A673 (cell line): ENCODE measurements around the gene CDHR3. TPM values are rescaled to one million over a fixed set of nuclear protein-coding genes. Genes with fewer than 3 reads are reported as not detected.

Source experiments
- BruUV-seq: library from RNA; stranded (reverse); fragments of 400-500 nt; replicated peaks from 2 replicates; lab custom pipeline; 2021; lab: Mats Ljungman, UMichigan
- CTCF ChIA-PET: fragments of 300-600 bp; sonication (Branson Sonifier 250); formaldehyde crosslinking; loops from one replicate; lab custom pipeline; 2022; ENCODE audit warnings: antibody characterized with exemption; lab: Charles Lee
- POLR2A ChIA-PET: fragments of 300-600 bp; sonication (Branson Sonifier 250); formaldehyde crosslinking; loops from one replicate; lab custom pipeline; 2022; ENCODE audit warnings: antibody characterized with exemption; ENCODE audit not compliant: low non-redundant PET; lab: Charles Lee
- DNase-seq: peaks from one replicate; pipeline ENCODE4 v3.0.0-alpha.2; 2015; ENCODE audit warnings: low spot score
- H3K27ac ChIP-seq: fragments of 200-600 bp; sonication (generic); 2 replicates; pipeline ENCODE4 v1.5.1; 2016; ENCODE audit warnings: mixed run types, low read depth, mild to moderate bottlenecking, mixed read lengths, antibody characterized with exemption, low read length; ENCODE audit not compliant: poor library complexity, severe bottlenecking
- H3K27me3 ChIP-seq: fragments of 200-600 bp; sonication (generic); replicated peaks from 2 replicates; pipeline ENCODE4 v1.6.1; 2017; ENCODE audit warnings: mixed run types, low read depth, mild to moderate bottlenecking, mixed read lengths, antibody characterized with exemption, low read length; ENCODE audit not compliant: insufficient read depth, poor library complexity
- H3K36me3 ChIP-seq: fragments of 200-600 bp; sonication (generic); 2 replicates; pipeline ENCODE4 v1.6.1; 2016; ENCODE audit warnings: mixed run types, mild to moderate bottlenecking, mixed read lengths, antibody characterized with exemption, low read length; ENCODE audit not compliant: insufficient read depth, poor library complexity, severe bottlenecking
- H3K4me1 ChIP-seq: fragments of 200-600 bp; sonication (generic); 2 replicates; pipeline ENCODE4 v1.6.1; 2017; ENCODE audit warnings: mixed run types, mild to moderate bottlenecking, mixed read lengths, antibody characterized with exemption, low read length; ENCODE audit not compliant: insufficient read depth, poor library complexity, severe bottlenecking
- H3K4me3 ChIP-seq: fragments of 200-600 bp; sonication (generic); 2 replicates; pipeline ENCODE4 v1.5.1; 2016; ENCODE audit warnings: low read depth, mixed run types, mild to moderate bottlenecking, mixed read lengths, low read length; ENCODE audit not compliant: poor library complexity, severe bottlenecking
- H3K9me3 ChIP-seq: fragments of 200-600 bp; sonication (generic); 2 replicates; pipeline ENCODE4 v1.6.1; 2016; ENCODE audit warnings: mixed run types, low read depth, mild to moderate bottlenecking, mixed read lengths, antibody characterized with exemption, low read length; ENCODE audit not compliant: poor library complexity, severe bottlenecking
- EZH2 ChIP-seq: fragments of 200-600 bp; sonication (generic); IDR thresholded peaks from 2 replicates; pipeline ENCODE4 v1.6.1; 2017; ENCODE audit warnings: borderline replicate concordance, low read depth, mild to moderate bottlenecking, mixed read lengths, antibody characterized with exemption, low read length; ENCODE audit not compliant: poor library complexity, severe bottlenecking
- intact Hi-C: fragments of 100-400 bp; cut with micrococcal nuclease; formaldehyde crosslinking; loops from one replicate; pipeline ENCODE4 v1.10.0; 2022; ENCODE audit not compliant: unreplicated experiment
- total RNA-seq: library from RNA; stranded (reverse); gene quantifications from 2 replicates; pipeline ENCODE4 v1.2.3, GENCODE V29; 2021
- TF ChIP-seq, protein P1 (sequence below): fragments of 300-800, 200-600 bp; sonication (generic); conservative IDR thresholded peaks from 2 replicates; pipeline ENCODE4 v1.5.1; 2017; ENCODE audit warnings: low read depth, mild to moderate bottlenecking, antibody characterized with exemption, low read length, moderate library complexity, mixed read lengths

The CDHR3 gene
- total RNA-seq, 1 experiment from 2014 or later, result 13.9 TPM

DNA sequence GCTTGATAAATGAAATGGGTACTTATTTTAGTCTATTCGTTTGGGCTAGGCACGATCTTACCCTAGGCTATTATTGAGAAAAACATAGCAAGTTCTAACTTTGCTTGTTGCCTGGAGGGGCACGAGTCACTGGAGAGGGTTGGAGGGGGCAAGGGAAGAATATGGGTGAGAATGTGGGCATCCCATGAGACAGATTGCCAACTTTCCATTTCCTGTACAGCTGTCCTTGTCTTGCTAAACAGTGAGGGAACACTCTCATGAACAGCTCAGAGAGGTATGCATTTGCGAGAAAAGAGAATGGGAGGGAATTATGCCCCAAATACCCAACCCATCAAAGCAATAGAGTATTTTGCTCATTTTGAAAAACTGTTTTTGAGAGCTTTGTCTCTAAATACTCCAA is 9.2 kb downstream of the CDHR3 start:
- Histone ChIP-seq H3K9me3 (no peaks in the 10 kb centered on the region), H3K27me3 (no peaks in the 10 kb centered on the region), H3K4me1 (no peaks in the 10 kb centered on the region), H3K4me3 (no peak overlapping the region), H3K36me3 (no peaks in the 10 kb centered on the region), H3K27ac (no peak overlapping the region)
- no peak for TF ChIP-seq EZH2
- TF ChIP-seq, protein P1, sequence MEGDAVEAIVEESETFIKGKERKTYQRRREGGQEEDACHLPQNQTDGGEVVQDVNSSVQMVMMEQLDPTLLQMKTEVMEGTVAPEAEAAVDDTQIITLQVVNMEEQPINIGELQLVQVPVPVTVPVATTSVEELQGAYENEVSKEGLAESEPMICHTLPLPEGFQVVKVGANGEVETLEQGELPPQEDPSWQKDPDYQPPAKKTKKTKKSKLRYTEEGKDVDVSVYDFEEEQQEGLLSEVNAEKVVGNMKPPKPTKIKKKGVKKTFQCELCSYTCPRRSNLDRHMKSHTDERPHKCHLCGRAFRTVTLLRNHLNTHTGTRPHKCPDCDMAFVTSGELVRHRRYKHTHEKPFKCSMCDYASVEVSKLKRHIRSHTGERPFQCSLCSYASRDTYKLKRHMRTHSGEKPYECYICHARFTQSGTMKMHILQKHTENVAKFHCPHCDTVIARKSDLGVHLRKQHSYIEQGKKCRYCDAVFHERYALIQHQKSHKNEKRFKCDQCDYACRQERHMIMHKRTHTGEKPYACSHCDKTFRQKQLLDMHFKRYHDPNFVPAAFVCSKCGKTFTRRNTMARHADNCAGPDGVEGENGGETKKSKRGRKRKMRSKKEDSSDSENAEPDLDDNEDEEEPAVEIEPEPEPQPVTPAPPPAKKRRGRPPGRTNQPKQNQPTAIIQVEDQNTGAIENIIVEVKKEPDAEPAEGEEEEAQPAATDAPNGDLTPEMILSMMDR, result no peak
- CTCF ChIA-PET, result no interaction called here
- no TSS peak for BruUV-seq
- intact Hi-C loops, result no loop called here
- no peak for DNase-seq
- POLR2A ChIA-PET, result no interaction called here

DNA sequence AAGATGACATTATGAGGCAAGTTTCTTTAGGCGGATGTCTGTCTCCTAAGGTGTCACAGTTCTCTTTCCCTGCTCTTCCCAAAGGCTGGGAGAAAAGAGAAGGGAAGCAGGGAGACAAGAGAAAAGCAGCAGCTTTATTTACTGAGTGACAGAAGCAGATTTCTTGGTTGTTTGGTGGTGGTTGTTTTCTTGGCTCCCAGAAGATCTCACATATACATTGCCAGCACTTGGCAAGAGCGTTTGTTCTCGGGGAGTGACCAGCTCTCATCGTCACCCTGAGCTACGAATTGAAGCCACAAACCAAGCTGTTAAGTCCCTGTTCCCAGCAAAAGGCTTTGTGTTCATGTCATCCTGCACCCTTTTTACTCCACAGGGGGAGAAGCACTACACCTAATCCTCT is 11.4 kb downstream of the CDHR3 start:
- no peaks in the 10 kb centered on the region for H3K4me1 ChIP-seq
- POLR2A ChIA-PET, result no interaction called here
- intact Hi-C loops, result no loop called here
- H3K9me3 ChIP-seq, result no peaks in the 10 kb centered on the region
- H3K27me3 ChIP-seq, result no peaks in the 10 kb centered on the region
- no peaks in the 10 kb centered on the region for H3K36me3 ChIP-seq
- CTCF ChIA-PET, result no interaction called here
- H3K27ac ChIP-seq, result no peak overlapping the region
- H3K4me3 ChIP-seq, result no peak overlapping the region
- no TSS peak for BruUV-seq
- no peak for TF ChIP-seq EZH2
- TF ChIP-seq, protein P1, result no peak
- no peak for DNase-seq

DNA sequence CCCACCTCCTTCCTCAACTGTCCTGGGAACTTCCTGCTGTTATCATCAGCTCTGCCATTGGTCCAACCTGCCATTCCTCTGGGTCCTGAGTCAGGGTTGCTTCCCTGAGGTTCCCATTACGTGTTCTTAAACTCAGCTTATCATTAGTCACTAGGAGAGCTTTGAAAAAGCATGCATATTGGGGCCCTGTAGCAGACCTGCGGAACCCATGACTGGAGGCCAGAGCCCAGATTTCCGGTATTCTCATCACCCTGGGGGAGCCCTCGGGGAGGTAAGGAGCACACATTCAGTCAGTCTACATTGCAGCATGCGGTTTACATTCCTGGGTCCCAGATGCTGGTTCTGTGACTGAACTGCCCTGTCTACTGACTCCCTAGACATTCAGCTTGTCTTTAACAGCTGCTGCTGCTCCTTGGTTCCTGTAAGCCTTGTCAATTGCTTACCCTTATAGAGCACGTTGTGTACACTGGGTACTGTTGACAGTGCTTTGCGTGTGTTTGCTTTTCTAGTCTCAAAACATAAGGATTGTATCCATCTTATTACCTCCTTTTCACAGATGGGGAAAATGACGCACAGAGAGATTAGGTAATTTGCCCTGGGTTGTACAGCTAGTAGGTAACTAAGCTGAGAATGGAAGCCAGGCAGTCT is 12.8 kb downstream of the CDHR3 start:
- no peaks in the 10 kb centered on the region for H3K4me1 ChIP-seq
- intact Hi-C loops, result no loop called here
- H3K9me3 ChIP-seq, result no peaks in the 10 kb centered on the region
- TF ChIP-seq, protein P1, result no peak
- no peak for TF ChIP-seq EZH2
- BruUV-seq, result no TSS peak
- ChIA-PET POLR2A (no interaction called here), CTCF (no interaction called here)
- no peak for DNase-seq
- no peaks in the 10 kb centered on the region for H3K27me3 ChIP-seq
- H3K4me3 ChIP-seq, result no peak overlapping the region
- no peaks in the 10 kb centered on the region for H3K36me3 ChIP-seq
- no peak overlapping the region for H3K27ac ChIP-seq
